ENCODE data around the gene SUMF1.

SUMF1 gene

GRCh38 chr3:4387210-4388204 is 79.6 kb downstream of the SUMF1 start:
- no peak for DNase-seq (ENCODE audit: low read depth, low spot score)

GRCh38 chr3:4385201-4385600 is 81.9 kb downstream of the SUMF1 start:
- DNase-seq (ENCODE audit: low read depth, low spot score): no peak

- no peak for DNase-seq (ENCODE audit: low read depth, low spot score)
Measured at GRCh38 chr3:4380013-4380412, 87.1 kb downstream of the SUMF1 start.

- no peak for DNase-seq (ENCODE audit: low read depth, low spot score)
Measured at GRCh38 chr3:4376499-4376898, 90.6 kb downstream of the SUMF1 start.

GRCh38 chr3:4375911-4376310 is 91.2 kb downstream of the SUMF1 start:
- DNase-seq (ENCODE audit: low read depth, low spot score): no peak

GRCh38 chr3:4373669-4374068 is 93.4 kb downstream of the SUMF1 start:
- DNase-seq (ENCODE audit: low read depth, low spot score): no peak

GRCh38 chr3:4362523-4362922 is 104.5 kb downstream of the SUMF1 start:
- no peak for DNase-seq (ENCODE audit: low read depth, low spot score)

GRCh38 chr3:4360817-4361216 is 106.3 kb downstream of the SUMF1 start:
- no peak for DNase-seq (ENCODE audit: low read depth, low spot score)

GRCh38 chr3:4359805-4360502 is 107.1 kb downstream of the SUMF1 start:
- DNase-seq (ENCODE audit: low read depth, low spot score): no peak

GRCh38 chr3:4358273-4358672 is 108.8 kb downstream of the SUMF1 start:
- DNase-seq (ENCODE audit: low read depth, low spot score): no peak

GRCh38 chr3:4356546-4357410 is 110.3 kb downstream of the SUMF1 start:
- DNase-seq (ENCODE audit: low read depth, low spot score): no peak

- DNase-seq (ENCODE audit: low read depth, low spot score): no peak
Measured at GRCh38 chr3:4356220-4356540, 110.9 kb downstream of the SUMF1 start.

- no peak for DNase-seq (ENCODE audit: low read depth, low spot score)
Measured at GRCh38 chr3:4355401-4356219, 111.5 kb downstream of the SUMF1 start.

GRCh38 chr3:4351872-4352271 is 115.2 kb downstream of the SUMF1 start:
- DNase-seq (ENCODE audit: low read depth, low spot score): no peak

- no peak for DNase-seq (ENCODE audit: low read depth, low spot score)
Measured at GRCh38 chr3:4351164-4351855, 115.8 kb downstream of the SUMF1 start.

- peak; percentile 29 for DNase-seq (ENCODE audit: low read depth, low spot score)
Measured at GRCh38 chr3:4350789-4351163, 116.3 kb downstream of the SUMF1 start.

- DNase-seq (ENCODE audit: low read depth, low spot score): no peak
Measured at GRCh38 chr3:4343258-4343657, 123.8 kb downstream of the SUMF1 start.

- DNase-seq (ENCODE audit: low read depth, low spot score): no peak
Measured at GRCh38 chr3:4341336-4341675, 125.8 kb downstream of the SUMF1 start.

- no peak for DNase-seq (ENCODE audit: low read depth, low spot score)
Measured at GRCh38 chr3:4340411-4341335, 126.4 kb downstream of the SUMF1 start.

- no peak for DNase-seq (ENCODE audit: low read depth, low spot score)
Measured at GRCh38 chr3:4340077-4340410, 127.0 kb downstream of the SUMF1 start.
